HG03442 (cell line): Measurements from ENCODE around the gene P3H4.
"Not testable (repeated sequence)": the region's sequence is repeated elsewhere in the genome, so short reads cannot be mapped to it uniquely, and the experiment has no call there.

ENCODE experiments used
- ATAC-seq: cut with Tn5 transposase; IDR thresholded peaks from one replicate; pipeline ENCODE4 v1.9.1; 2021; ENCODE audit warnings: mild to moderate bottlenecking, moderate library complexity; ENCODE audit not compliant: unreplicated experiment

Gene P3H4

GRCh38 chr17:41811549-41812380, at the start of gene P3H4:
P3H4 (minus strand) TSS chr17:41811949; CDS start chr17:41811915, 34 bp downstream.
- peak; percentile 72 for ATAC-seq

- ATAC-seq = no peak
Measured at GRCh38 chr17:41860254-41860931, 48.6 kb upstream of the P3H4 start.

GRCh38 chr17:41851382-41851781, 39.6 kb upstream of the P3H4 start:
- not testable (repeated sequence) for ATAC-seq

- no peak for ATAC-seq
Measured at GRCh38 chr17:41849251-41849990, 37.7 kb upstream of the P3H4 start.

GRCh38 chr17:41848788-41849187, 37.0 kb upstream of the P3H4 start:
- no peak for ATAC-seq

GRCh38 chr17:41844971-41845370, 33.2 kb upstream of the P3H4 start:
- ATAC-seq = no peak

GRCh38 chr17:41840781-41841180, 29.0 kb upstream of the P3H4 start:
- not testable (repeated sequence) for ATAC-seq

- not testable (repeated sequence) for ATAC-seq
Measured at GRCh38 chr17:41839448-41839847, 27.7 kb upstream of the P3H4 start.

- ATAC-seq = no peak
Measured at GRCh38 chr17:41837761-41838538, 26.2 kb upstream of the P3H4 start, which contains the start of gene KLHL10. KLHL10 (plus strand) TSS chr17:41837825; CDS start chr17:41837933, 108 bp downstream.

- ATAC-seq = no peak
Measured at GRCh38 chr17:41836550-41837196, 24.9 kb upstream of the P3H4 start.

- ATAC-seq = peak; percentile 61
Measured at GRCh38 chr17:41835800-41836549, 24.2 kb upstream of the P3H4 start, which contains the start of gene NT5C3B. NT5C3B (minus strand) TSS chr17:41836232; CDS start chr17:41836193, 39 bp downstream.

GRCh38 chr17:41835214-41835799, 23.6 kb upstream of the P3H4 start:
- peak; percentile 30 for ATAC-seq

GRCh38 chr17:41829961-41830360, 18.2 kb upstream of the P3H4 start:
- not testable (repeated sequence) for ATAC-seq

GRCh38 chr17:41825175-41825845, 13.6 kb upstream of the P3H4 start:
- no peak for ATAC-seq

GRCh38 chr17:41824086-41824485, 12.3 kb upstream of the P3H4 start:
- ATAC-seq = no peak

- ATAC-seq = no peak
Measured at GRCh38 chr17:41823580-41823979, 11.8 kb upstream of the P3H4 start.

GRCh38 chr17:41823141-41823524, 11.4 kb upstream of the P3H4 start:
- no peak for ATAC-seq
